Upper lobe of right lung (tissue), 1 donor: ENCODE data around the gene ODAPH. TPM values are rescaled to one million over a fixed set of nuclear protein-coding genes. Genes with fewer than 3 reads are reported as not detected.
"Not testable (repeated sequence)": the region's sequence is repeated elsewhere in the genome, so short reads cannot be mapped to it uniquely, and the experiment has no call there.

Experiments
- ATAC-seq: fragments of 200-7000 bp; cut with Tn5 transposase; one replicate; pipeline ENCODE4 v1.9.1; 2020; ENCODE audit warnings: mild to moderate bottlenecking, moderate library complexity
- DNase-seq: peaks from one replicate; pipeline ENCODE4 v3.0.0-alpha.2; 2020
- H3K27ac ChIP-seq: fragments of 200-600 bp; one replicate; pipeline ENCODE4 v1.8.0; 2022
- H3K27me3 ChIP-seq: fragments of 200-600 bp; one replicate; pipeline ENCODE4 v1.8.0; 2022; ENCODE audit warnings: mild to moderate bottlenecking
- H3K36me3 ChIP-seq: fragments of 200-600 bp; one replicate; pipeline ENCODE4 v1.8.0; 2022
- H3K4me1 ChIP-seq: fragments of 200-600 bp; one replicate; pipeline ENCODE4 v1.8.0; 2022
- H3K4me3 ChIP-seq: fragments of 200-600 bp; one replicate; pipeline ENCODE4 v1.8.0; 2022; ENCODE audit warnings: mild to moderate bottlenecking
- H3K9me3 ChIP-seq: fragments of 200-600 bp; one replicate; pipeline ENCODE4 v1.8.0; 2022
- CTCF ChIP-seq: fragments of 200-600 bp; IDR thresholded peaks from one replicate; pipeline ENCODE4 v1.8.0; 2022; ENCODE audit warnings: antibody characterized with exemption
- intact Hi-C: fragments of 100-400 bp; cut with DNase I; formaldehyde crosslinking; loops from one replicate; pipeline ENCODE4 v1.11.0; 2022
- total RNA-seq: library from RNA; stranded (reverse); fragmentation: NEBNext Ultra II Directional; extraction: Animal tissue kit (Norgen Biotek cat#: 25700); gene quantifications from one replicate; pipeline ENCODE4 v1.2.1, GENCODE V29; 2021
- donor health status: DM: no; HTN: yes; CAD: no; lungs with severe emphysema.

The ODAPH gene
- total RNA-seq, 1 donor from 2014 or later = not detected

GRCh38 chr4:75527482-75527881, 28.4 kb upstream of the ODAPH start:
- H3K4me3 ChIP-seq = no peak overlapping the region
- H3K9me3 ChIP-seq = no peaks in the 10 kb centered on the region
- ATAC-seq (no peak), DNase-seq (no peak)
- TF ChIP-seq CTCF = no peak
- H3K4me1 ChIP-seq = no peaks in the 10 kb centered on the region
- H3K27me3 ChIP-seq = no peaks in the 10 kb centered on the region
- H3K27ac ChIP-seq = no peak overlapping the region
- intact Hi-C loops = no loop called here
- peaks cover 69% of the 10 kb centered on the region for H3K36me3 ChIP-seq

- no peaks in the 10 kb centered on the region for H3K9me3 ChIP-seq
- DNase-seq (no peak), ATAC-seq (no peak)
- no peak for TF ChIP-seq CTCF
- H3K4me3 ChIP-seq = no peak overlapping the region
- H3K4me1 ChIP-seq = no peaks in the 10 kb centered on the region
- intact Hi-C loops = no loop called here
- H3K36me3 ChIP-seq = peaks cover 59% of the 10 kb centered on the region
- H3K27me3 ChIP-seq = no peaks in the 10 kb centered on the region
- no peak overlapping the region for H3K27ac ChIP-seq
These were observed 25.1 kb upstream of the ODAPH start for GRCh38 chr4:75530556-75531322.

GRCh38 chr4:75531536-75532143, 24.2 kb upstream of the ODAPH start:
- H3K27ac ChIP-seq, H3K4me3 ChIP-seq, DNase-seq, H3K9me3 ChIP-seq, H3K4me1 ChIP-seq, ATAC-seq, intact Hi-C loops, H3K27me3 ChIP-seq: not testable (repeated sequence)
- peaks cover 50% of the 10 kb centered on the region for H3K36me3 ChIP-seq

- peaks cover 32% of the 10 kb centered on the region for H3K36me3 ChIP-seq
- H3K9me3 ChIP-seq, DNase-seq, ATAC-seq, intact Hi-C loops, H3K4me3 ChIP-seq, H3K27ac ChIP-seq, H3K4me1 ChIP-seq, H3K27me3 ChIP-seq: not testable (repeated sequence)
These were observed 22.5 kb upstream of the ODAPH start for GRCh38 chr4:75533339-75533887.

- H3K27ac ChIP-seq, H3K4me3 ChIP-seq, DNase-seq, H3K9me3 ChIP-seq, H3K27me3 ChIP-seq, H3K4me1 ChIP-seq, intact Hi-C loops, ATAC-seq: not testable (repeated sequence)
- H3K36me3 ChIP-seq = peaks cover 27% of the 10 kb centered on the region
These were observed 21.9 kb upstream of the ODAPH start for GRCh38 chr4:75533926-75534325.

GRCh38 chr4:75537308-75537707, 18.6 kb upstream of the ODAPH start:
- ATAC-seq, H3K4me1 ChIP-seq, intact Hi-C loops, H3K4me3 ChIP-seq, H3K27ac ChIP-seq, DNase-seq, H3K27me3 ChIP-seq, H3K9me3 ChIP-seq: not testable (repeated sequence)
- peaks cover 12% of the 10 kb centered on the region for H3K36me3 ChIP-seq

- TF ChIP-seq CTCF = no peak
- intact Hi-C loops = no loop called here
These were observed 13.0 kb upstream of the ODAPH start for GRCh38 chr4:75542824-75543223.

GRCh38 chr4:75544220-75544619, 11.6 kb upstream of the ODAPH start:
- ATAC-seq, H3K4me3 ChIP-seq, DNase-seq, intact Hi-C loops, H3K9me3 ChIP-seq, H3K27me3 ChIP-seq, H3K4me1 ChIP-seq, H3K27ac ChIP-seq: not testable (repeated sequence)
- peaks cover 12% of the 10 kb centered on the region for H3K36me3 ChIP-seq

More at GRCh38 chr4:75542824-75543223, 13.0 kb upstream of the ODAPH start:
- ATAC-seq (no peak), DNase-seq (no peak)
- Histone ChIP-seq H3K27ac (no peak overlapping the region), H3K36me3 (peaks cover 12% of the 10 kb centered on the region), H3K9me3 (no peaks in the 10 kb centered on the region), H3K4me1 (no peaks in the 10 kb centered on the region), H3K27me3 (no peaks in the 10 kb centered on the region), H3K4me3 (no peak overlapping the region)
